Measurements from ENCODE around the gene SEC22A. TPM values are rescaled to one million over a fixed set of nuclear protein-coding genes. Genes with fewer than 3 reads are reported as not detected.

SEC22A gene
- total RNA-seq, 2 donors from 2014 or later: 26.8 to 34.9 TPM

DNA sequence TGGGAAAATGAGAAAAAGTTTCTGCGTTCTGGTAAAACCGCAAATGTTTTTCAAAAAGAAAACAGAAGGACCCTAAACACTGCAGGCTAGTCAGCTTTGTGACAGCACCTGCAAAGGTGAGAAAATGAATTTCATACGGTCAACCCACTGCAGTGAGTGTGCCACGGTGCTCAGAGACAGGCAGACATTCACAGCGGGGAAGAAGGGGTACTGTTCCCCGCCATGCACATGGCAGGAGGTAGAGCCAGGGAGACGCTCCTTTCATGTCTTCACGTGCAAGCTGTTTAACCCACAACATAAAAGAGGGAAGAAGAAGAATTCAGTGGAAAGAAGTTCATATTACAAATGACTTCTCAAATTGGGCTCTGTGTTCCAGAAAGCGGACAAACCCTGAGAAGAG is 109.5 kb downstream of the SEC22A start:
- Histone ChIP-seq H3K27me3 (replicated peaks; ENCODE audit: insufficient read depth) (no peaks in the 10 kb centered on the region), H3K4me3 (no peak overlapping the region), H3K4me1 (replicated peaks) (no peaks in the 10 kb centered on the region), H3K9me3 (no peaks in the 10 kb centered on the region), H3K36me3 (no peaks in the 10 kb centered on the region), H3K27ac (no peak overlapping the region)
- no peak for DNase-seq (ENCODE audit: low spot score)
- 74% methylated on average over 9 of the region's 9 CpGs for WGBS
- intact Hi-C loops (cut with DNase I): no loop called here
- TF ChIP-seq, protein P1, sequence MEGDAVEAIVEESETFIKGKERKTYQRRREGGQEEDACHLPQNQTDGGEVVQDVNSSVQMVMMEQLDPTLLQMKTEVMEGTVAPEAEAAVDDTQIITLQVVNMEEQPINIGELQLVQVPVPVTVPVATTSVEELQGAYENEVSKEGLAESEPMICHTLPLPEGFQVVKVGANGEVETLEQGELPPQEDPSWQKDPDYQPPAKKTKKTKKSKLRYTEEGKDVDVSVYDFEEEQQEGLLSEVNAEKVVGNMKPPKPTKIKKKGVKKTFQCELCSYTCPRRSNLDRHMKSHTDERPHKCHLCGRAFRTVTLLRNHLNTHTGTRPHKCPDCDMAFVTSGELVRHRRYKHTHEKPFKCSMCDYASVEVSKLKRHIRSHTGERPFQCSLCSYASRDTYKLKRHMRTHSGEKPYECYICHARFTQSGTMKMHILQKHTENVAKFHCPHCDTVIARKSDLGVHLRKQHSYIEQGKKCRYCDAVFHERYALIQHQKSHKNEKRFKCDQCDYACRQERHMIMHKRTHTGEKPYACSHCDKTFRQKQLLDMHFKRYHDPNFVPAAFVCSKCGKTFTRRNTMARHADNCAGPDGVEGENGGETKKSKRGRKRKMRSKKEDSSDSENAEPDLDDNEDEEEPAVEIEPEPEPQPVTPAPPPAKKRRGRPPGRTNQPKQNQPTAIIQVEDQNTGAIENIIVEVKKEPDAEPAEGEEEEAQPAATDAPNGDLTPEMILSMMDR (IDR thresholded peaks at IDR 0.05): no peak
- TF ChIP-seq POLR2A (IDR thresholded peaks at IDR 0.05) (no peak), POLR2AphosphoS5 (IDR thresholded peaks at IDR 0.05) (no peak)

DNA sequence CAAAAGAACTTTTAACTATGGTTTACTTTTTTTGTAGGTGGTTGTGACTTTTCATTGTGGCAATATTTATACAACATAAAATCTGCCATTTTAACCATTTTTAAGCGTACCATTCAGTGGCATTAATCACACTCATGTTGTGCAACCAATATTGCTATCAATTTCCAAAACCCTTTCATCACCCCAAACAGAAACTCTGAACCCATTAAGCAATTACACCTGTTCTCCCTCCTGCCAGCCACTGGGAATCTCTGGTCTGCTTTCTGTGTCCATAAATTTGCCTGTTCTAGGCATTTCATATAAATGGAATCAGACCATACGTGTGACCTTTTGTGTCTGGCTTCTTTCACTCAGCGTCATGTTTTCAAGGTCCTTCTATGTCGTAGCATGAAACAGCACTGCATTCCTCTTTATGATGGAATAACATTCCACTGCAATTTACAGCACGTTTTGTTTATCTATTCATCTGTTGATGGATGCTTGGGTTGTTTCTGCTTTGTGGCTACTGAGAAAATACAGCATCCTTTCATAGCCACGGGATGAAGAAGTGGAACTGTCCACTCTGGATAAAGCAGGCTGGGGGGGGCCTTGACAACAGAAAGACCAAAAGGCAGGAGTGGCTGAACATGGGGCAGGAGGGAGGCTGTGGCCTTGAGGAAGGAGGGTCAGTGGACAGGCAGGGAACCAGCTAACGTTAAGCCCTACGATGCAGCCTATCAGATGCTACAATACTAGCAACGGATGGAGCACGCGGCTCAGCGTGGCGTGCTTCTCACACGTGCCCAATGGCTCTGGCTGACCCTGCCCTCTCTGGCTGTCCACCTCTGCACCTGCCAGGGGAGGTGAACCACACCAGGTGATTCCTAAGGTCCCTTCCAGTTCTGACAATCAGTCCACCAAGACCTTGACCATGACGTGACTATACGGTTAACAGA is 110.9 kb downstream of the SEC22A start:
- Histone ChIP-seq H3K4me3 (no peak overlapping the region), H3K9me3 (no peaks in the 10 kb centered on the region), H3K27ac (no peak overlapping the region), H3K4me1 (replicated peaks) (no peaks in the 10 kb centered on the region), H3K36me3 (no peaks in the 10 kb centered on the region), H3K27me3 (replicated peaks; ENCODE audit: insufficient read depth) (no peaks in the 10 kb centered on the region)
- WGBS: 76% methylated on average over 16 of the region's 16 CpGs
- intact Hi-C loops (cut with DNase I): no loop called here
- DNase-seq (ENCODE audit: low spot score): no peak
- TF ChIP-seq, protein P1 (IDR thresholded peaks at IDR 0.05): no peak

DNA sequence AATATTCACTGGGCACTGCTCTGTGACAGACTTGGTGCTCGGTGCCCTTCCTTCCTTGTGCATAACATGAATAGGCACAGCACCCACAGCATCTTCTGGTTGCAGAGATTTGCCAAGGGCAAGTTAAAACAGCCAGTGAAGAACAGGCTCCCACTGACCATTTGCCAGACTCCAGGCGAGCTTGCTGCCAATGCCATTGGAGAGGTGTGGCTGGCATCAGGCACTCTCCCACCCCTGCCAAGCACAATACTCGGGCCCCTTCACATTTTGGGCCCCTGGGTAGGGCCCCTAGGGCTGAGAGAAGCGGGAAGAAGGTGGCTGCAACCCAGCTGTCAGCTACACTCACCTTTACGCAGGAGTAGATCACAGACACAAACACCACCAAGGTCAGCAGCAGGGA is 112.1 kb downstream of the SEC22A start:
- TF ChIP-seq POLR2AphosphoS5 (IDR thresholded peaks at IDR 0.05): no peak
- TF ChIP-seq, protein P1 (IDR thresholded peaks at IDR 0.05): no peak
- H3K36me3 ChIP-seq: no peaks in the 10 kb centered on the region
- no peaks in the 10 kb centered on the region for H3K9me3 ChIP-seq
- intact Hi-C loops (cut with DNase I): no loop called here
- no peak overlapping the region for H3K4me3 ChIP-seq
- H3K27ac ChIP-seq: no peak overlapping the region
- DNase-seq (ENCODE audit: low spot score): no peak
- no peaks in the 10 kb centered on the region for H3K4me1 ChIP-seq (replicated peaks)
- 46% methylated on average over 5 of the region's 5 CpGs for WGBS
- no peaks in the 10 kb centered on the region for H3K27me3 ChIP-seq (replicated peaks; ENCODE audit: insufficient read depth)

DNA sequence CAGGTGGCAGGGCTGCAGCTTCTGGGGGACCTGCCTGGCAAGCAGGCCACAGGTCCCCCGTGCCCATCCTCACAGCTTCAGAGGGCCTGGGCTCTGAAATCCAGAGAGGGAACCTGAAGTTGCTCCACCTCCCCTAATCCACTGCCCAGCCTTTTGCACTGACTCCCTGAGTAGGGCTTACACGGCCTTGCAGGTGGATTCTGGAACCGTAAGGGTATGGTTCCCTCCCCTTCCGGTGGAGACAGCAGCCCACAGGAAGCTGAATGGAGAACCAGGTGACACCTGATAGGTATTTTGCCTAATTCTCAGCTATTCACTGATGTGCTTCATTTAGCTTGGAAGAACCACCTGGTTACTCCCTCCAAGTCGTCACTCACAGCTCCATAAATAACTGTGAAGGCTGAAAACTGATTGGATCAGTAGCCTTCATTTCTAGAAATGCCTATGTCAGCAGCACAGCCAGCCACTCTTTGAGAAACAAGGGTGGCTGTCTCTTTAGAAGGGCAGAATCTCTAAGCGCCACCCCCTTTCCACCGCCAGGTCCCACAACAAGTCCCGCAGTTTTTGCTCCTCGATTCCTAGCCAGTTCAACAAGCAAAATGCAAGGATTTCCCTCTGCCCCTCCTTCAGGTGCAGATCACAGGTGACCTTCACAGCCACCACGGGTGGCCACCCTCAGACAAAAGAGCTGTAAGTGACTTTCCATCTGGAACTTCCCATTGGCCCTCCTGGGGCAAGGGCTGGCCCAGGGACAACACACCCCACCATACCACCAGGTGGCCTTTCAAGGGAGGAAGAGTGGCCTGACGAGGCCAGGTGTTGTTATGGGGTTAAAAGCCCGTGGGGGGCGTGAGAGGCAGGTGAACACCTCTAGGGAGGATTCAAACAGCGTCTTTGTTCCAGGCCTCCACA is 112.9 kb downstream of the SEC22A start:
- Histone ChIP-seq H3K27ac (no peak overlapping the region), H3K4me3 (no peak overlapping the region), H3K36me3 (no peaks in the 10 kb centered on the region), H3K9me3 (no peaks in the 10 kb centered on the region), H3K4me1 (replicated peaks) (no peaks in the 10 kb centered on the region), H3K27me3 (replicated peaks; ENCODE audit: insufficient read depth) (no peaks in the 10 kb centered on the region)
- TF ChIP-seq POLR2A (IDR thresholded peaks at IDR 0.05): no peak
- TF ChIP-seq, protein P1 (IDR thresholded peaks at IDR 0.05): no peak
- no peak for TF ChIP-seq POLR2AphosphoS5 (IDR thresholded peaks at IDR 0.05)
- 67% methylated on average over 14 of the region's 14 CpGs for WGBS
- no peak for DNase-seq (ENCODE audit: low spot score)
- intact Hi-C loops (cut with DNase I): no loop called here

Data from prostate gland (tissue), 2 donors.